ENCODE measurements around the gene YIPF5. TPM values are rescaled to one million over a fixed set of nuclear protein-coding genes. Genes with fewer than 3 reads are reported as not detected.

YIPF5 gene
- total RNA-seq, 1 experiment from 2014 or later = 44.5 TPM

GRCh38 chr5:144120661-144121180, 49.7 kb downstream of the YIPF5 start:
- no peak overlapping the region for H3K4me3 ChIP-seq (replicated peaks in 1 of 2; ENCODE audit: low read depth in 1 of 2, low read length in 2 of 2)
- POLR2A ChIA-PET = no interaction called here
- H3K4me1 ChIP-seq (ENCODE audit: control insufficient read depth in 1 of 2, insufficient read depth in 2 of 2, low read length in 2 of 2) = no peaks in the 10 kb centered on the region
- no peaks in the 10 kb centered on the region for H3K9me2 ChIP-seq (ENCODE audit: insufficient read depth)
- no peak overlapping the region for H3K9ac ChIP-seq (ENCODE audit: low read length)
- TF ChIP-seq POLR2AphosphoS5 (IDR thresholded peaks at IDR 0.05; ENCODE audit: low read depth, low read length) = no peak
- no peak for TF ChIP-seq CEBPB (IDR thresholded peaks at IDR 0.05; ENCODE audit: low read depth)
- TF ChIP-seq, protein P1, sequence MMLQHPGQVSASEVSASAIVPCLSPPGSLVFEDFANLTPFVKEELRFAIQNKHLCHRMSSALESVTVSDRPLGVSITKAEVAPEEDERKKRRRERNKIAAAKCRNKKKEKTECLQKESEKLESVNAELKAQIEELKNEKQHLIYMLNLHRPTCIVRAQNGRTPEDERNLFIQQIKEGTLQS (IDR thresholded peaks at IDR 0.05) = no peak
- TF ChIP-seq EZH2 (IDR thresholded peaks at IDR 0.05) = no peak
- no peak for TF ChIP-seq YY1 (IDR thresholded peaks at IDR 0.05; ENCODE audit: extremely low read depth, insufficient replicate concordance, low read depth, low read length)
- TF ChIP-seq JUND (IDR thresholded peaks at IDR 0.05) = no peak
- no peak for TF ChIP-seq FOSL1 (IDR thresholded peaks at IDR 0.05; ENCODE audit: low read depth)
- no peak for TF ChIP-seq ELF1 (IDR thresholded peaks at IDR 0.05; ENCODE audit: borderline replicate concordance, low read depth)
- no peak for TF ChIP-seq ZNF274 (IDR thresholded peaks at IDR 0.05; ENCODE audit: low read depth, low read length)
- no peak for TF ChIP-seq TCF7L2 (IDR thresholded peaks at IDR 0.05; ENCODE audit: borderline replicate concordance, extremely low read depth, insufficient read depth, insufficient read length)
- TF ChIP-seq ZFX (IDR thresholded peaks at IDR 0.05) = no peak
- intact Hi-C loops (cut with micrococcal nuclease) = no loop called here
- no TSS peak for BruUV-seq (replicated peaks)
- H3K27ac ChIP-seq (ENCODE audit: low read depth, low read length) = no peak overlapping the region
- RAD21 ChIA-PET (ENCODE audit: low non-redundant PET in 1 of 2, low total read pairs in 2 of 2, uncharacterized antibody in 2 of 2, unreplicated experiment in 2 of 2) = no interaction called here
- no peaks in the 10 kb centered on the region for H4K20me1 ChIP-seq (ENCODE audit: insufficient read depth)
- no peaks in the 10 kb centered on the region for H3K27me3 ChIP-seq (ENCODE audit: insufficient read depth, low read length)
- no peaks in the 10 kb centered on the region for H3K79me2 ChIP-seq (ENCODE audit: insufficient read depth, low read length)
- no peak overlapping the region for H2AFZ ChIP-seq (ENCODE audit: low read depth, low read length, poor library complexity, severe bottlenecking)
- DNase-seq (ENCODE audit: low read depth, low spot score) (no peak), ATAC-seq (no peak)
- no peaks in the 10 kb centered on the region for H3K9me3 ChIP-seq (ENCODE audit: control insufficient read depth in 1 of 2, insufficient read depth in 1 of 2, low read depth in 1 of 2, low read length in 2 of 2)
- CTCF ChIA-PET = interaction anchor here (1.4 kb wide), 1 partner anchor 22 kb away, joined by 4 read pairs; no protein-coding TSS in a partner anchor
- no peak overlapping the region for H3K4me2 ChIP-seq (ENCODE audit: low read length)
- no peaks in the 10 kb centered on the region for H3K36me3 ChIP-seq (ENCODE audit: control insufficient read depth in 1 of 2, insufficient read depth in 2 of 2, low read length in 2 of 2)

GRCh38 chr5:144117412-144117811, 53.0 kb downstream of the YIPF5 start:
- no peaks in the 10 kb centered on the region for H3K9me3 ChIP-seq (ENCODE audit: control insufficient read depth in 1 of 2, insufficient read depth in 1 of 2, low read depth in 1 of 2, low read length in 2 of 2)
- ATAC-seq (no peak), DNase-seq (ENCODE audit: low read depth, low spot score) (no peak)
- no peak overlapping the region for H3K4me3 ChIP-seq (replicated peaks in 1 of 2; ENCODE audit: low read depth in 1 of 2, low read length in 2 of 2)
- ChIA-PET RAD21 (ENCODE audit: low non-redundant PET in 1 of 2, low total read pairs in 2 of 2, uncharacterized antibody in 2 of 2, unreplicated experiment in 2 of 2) (no interaction called here), POLR2A (no interaction called here), CTCF (no interaction called here)
- H3K27me3 ChIP-seq (ENCODE audit: insufficient read depth, low read length) = no peaks in the 10 kb centered on the region
- H3K9me2 ChIP-seq (ENCODE audit: insufficient read depth) = no peaks in the 10 kb centered on the region
- intact Hi-C loops (cut with micrococcal nuclease) = no loop called here
- H3K36me3 ChIP-seq (ENCODE audit: control insufficient read depth in 1 of 2, insufficient read depth in 2 of 2, low read length in 2 of 2) = no peaks in the 10 kb centered on the region
- H3K4me2 ChIP-seq (ENCODE audit: low read length) = no peak overlapping the region
- no peak overlapping the region for H2AFZ ChIP-seq (ENCODE audit: low read depth, low read length, poor library complexity, severe bottlenecking)
- H3K9ac ChIP-seq (ENCODE audit: low read length) = no peak overlapping the region
- H3K4me1 ChIP-seq (ENCODE audit: control insufficient read depth in 1 of 2, insufficient read depth in 2 of 2, low read length in 2 of 2) = no peaks in the 10 kb centered on the region
- BruUV-seq (replicated peaks) = no TSS peak
- H3K27ac ChIP-seq (ENCODE audit: low read depth, low read length) = no peak overlapping the region
- H3K79me2 ChIP-seq (ENCODE audit: insufficient read depth, low read length) = no peaks in the 10 kb centered on the region
- no peaks in the 10 kb centered on the region for H4K20me1 ChIP-seq (ENCODE audit: insufficient read depth)
- TF ChIP-seq ELF1 (IDR thresholded peaks at IDR 0.05; ENCODE audit: borderline replicate concordance, low read depth) (no peak), ZFX (IDR thresholded peaks at IDR 0.05) (no peak), JUND (IDR thresholded peaks at IDR 0.05) (no peak), ZNF274 (IDR thresholded peaks at IDR 0.05; ENCODE audit: low read depth, low read length) (no peak), POLR2AphosphoS5 (IDR thresholded peaks at IDR 0.05; ENCODE audit: low read depth, low read length) (no peak), EZH2 (IDR thresholded peaks at IDR 0.05) (no peak), SIN3A (IDR thresholded peaks at IDR 0.05; ENCODE audit: low read depth) (no peak), FOSL1 (IDR thresholded peaks at IDR 0.05; ENCODE audit: low read depth) (no peak), EZH2phosphoT487 (IDR thresholded peaks at IDR 0.05; ENCODE audit: borderline replicate concordance) (no peak)
- TF ChIP-seq, protein P2, sequence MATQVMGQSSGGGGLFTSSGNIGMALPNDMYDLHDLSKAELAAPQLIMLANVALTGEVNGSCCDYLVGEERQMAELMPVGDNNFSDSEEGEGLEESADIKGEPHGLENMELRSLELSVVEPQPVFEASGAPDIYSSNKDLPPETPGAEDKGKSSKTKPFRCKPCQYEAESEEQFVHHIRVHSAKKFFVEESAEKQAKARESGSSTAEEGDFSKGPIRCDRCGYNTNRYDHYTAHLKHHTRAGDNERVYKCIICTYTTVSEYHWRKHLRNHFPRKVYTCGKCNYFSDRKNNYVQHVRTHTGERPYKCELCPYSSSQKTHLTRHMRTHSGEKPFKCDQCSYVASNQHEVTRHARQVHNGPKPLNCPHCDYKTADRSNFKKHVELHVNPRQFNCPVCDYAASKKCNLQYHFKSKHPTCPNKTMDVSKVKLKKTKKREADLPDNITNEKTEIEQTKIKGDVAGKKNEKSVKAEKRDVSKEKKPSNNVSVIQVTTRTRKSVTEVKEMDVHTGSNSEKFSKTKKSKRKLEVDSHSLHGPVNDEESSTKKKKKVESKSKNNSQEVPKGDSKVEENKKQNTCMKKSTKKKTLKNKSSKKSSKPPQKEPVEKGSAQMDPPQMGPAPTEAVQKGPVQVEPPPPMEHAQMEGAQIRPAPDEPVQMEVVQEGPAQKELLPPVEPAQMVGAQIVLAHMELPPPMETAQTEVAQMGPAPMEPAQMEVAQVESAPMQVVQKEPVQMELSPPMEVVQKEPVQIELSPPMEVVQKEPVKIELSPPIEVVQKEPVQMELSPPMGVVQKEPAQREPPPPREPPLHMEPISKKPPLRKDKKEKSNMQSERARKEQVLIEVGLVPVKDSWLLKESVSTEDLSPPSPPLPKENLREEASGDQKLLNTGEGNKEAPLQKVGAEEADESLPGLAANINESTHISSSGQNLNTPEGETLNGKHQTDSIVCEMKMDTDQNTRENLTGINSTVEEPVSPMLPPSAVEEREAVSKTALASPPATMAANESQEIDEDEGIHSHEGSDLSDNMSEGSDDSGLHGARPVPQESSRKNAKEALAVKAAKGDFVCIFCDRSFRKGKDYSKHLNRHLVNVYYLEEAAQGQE (IDR thresholded peaks at IDR 0.05; ENCODE audit: low read depth) = no peak
- TF ChIP-seq, protein P3, sequence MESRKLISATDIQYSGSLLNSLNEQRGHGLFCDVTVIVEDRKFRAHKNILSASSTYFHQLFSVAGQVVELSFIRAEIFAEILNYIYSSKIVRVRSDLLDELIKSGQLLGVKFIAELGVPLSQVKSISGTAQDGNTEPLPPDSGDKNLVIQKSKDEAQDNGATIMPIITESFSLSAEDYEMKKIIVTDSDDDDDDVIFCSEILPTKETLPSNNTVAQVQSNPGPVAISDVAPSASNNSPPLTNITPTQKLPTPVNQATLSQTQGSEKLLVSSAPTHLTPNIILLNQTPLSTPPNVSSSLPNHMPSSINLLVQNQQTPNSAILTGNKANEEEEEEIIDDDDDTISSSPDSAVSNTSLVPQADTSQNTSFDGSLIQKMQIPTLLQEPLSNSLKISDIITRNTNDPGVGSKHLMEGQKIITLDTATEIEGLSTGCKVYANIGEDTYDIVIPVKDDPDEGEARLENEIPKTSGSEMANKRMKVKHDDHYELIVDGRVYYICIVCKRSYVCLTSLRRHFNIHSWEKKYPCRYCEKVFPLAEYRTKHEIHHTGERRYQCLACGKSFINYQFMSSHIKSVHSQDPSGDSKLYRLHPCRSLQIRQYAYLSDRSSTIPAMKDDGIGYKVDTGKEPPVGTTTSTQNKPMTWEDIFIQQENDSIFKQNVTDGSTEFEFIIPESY (IDR thresholded peaks at IDR 0.05; ENCODE audit: extremely low read depth, insufficient replicate concordance, low read length) = no peak

Data from HCT116 (cell line).